ENCODE measurements around the gene KLF12. TPM values are rescaled to one million over a fixed set of nuclear protein-coding genes. Genes with fewer than 3 reads are reported as not detected.

KLF12 gene
- total RNA-seq (2012; rRNA removed) = 12.2 and 18.8 TPM in 2 replicates

GRCh38 chr13:74134221-74134776 is at the start of gene KLF12:
Gene KLF12, minus strand, starts transcription at chr13:74134404.
- Histone ChIP-seq H3K9me3 (replicated peaks; ENCODE audit: low read length) (no peaks in the 10 kb centered on the region), H3K4me1 (ENCODE audit: control insufficient read depth, insufficient read depth, low read length) (peaks cover 26% of the 10 kb centered on the region), H3K4me2 (ENCODE audit: low read length) (peak within 1 kb of the TSS; percentile 95), H3K27me3 (ENCODE audit: control insufficient read depth, insufficient read depth, low read length) (no peaks in the 10 kb centered on the region), H3K9ac (ENCODE audit: low read depth, low read length) (peak within 1 kb of the TSS; percentile 97), H3K36me3 (ENCODE audit: insufficient read depth, low read length) (no peaks in the 10 kb centered on the region), H3K4me3 (ENCODE audit: low read length) (peak within 1 kb of the TSS; percentile 83)

DNA sequence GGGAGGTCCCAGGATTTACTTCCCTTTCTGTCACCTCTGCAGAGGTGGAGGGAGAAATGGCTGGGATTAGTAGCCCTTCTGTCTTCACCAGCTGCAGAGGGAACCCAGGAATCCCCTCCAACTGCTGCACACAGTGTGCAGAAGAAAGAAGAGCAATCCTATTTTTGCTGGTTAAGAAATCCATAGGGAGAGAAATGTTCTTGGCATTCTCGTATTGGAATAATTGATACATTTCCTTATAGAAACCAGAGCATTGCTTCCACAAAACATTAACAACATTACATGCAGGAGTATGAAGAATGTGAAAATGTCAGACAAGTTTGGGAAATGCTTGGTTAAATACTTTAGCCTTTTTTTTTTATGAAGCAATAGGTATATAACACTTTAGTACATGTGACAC is 48.3 kb upstream of the KLF12 start:
- Histone ChIP-seq H3K27me3 (ENCODE audit: control insufficient read depth, insufficient read depth, low read length) (no peaks in the 10 kb centered on the region), H3K4me2 (ENCODE audit: low read length) (no peak overlapping the region), H3K36me3 (ENCODE audit: insufficient read depth, low read length) (no peaks in the 10 kb centered on the region), H3K9ac (ENCODE audit: low read depth, low read length) (no peak overlapping the region), H3K4me1 (ENCODE audit: control insufficient read depth, insufficient read depth, low read length) (peaks cover 9% of the 10 kb centered on the region), H3K4me3 (ENCODE audit: low read length) (no peak overlapping the region), H3K9me3 (replicated peaks; ENCODE audit: low read length) (no peaks in the 10 kb centered on the region)

DNA sequence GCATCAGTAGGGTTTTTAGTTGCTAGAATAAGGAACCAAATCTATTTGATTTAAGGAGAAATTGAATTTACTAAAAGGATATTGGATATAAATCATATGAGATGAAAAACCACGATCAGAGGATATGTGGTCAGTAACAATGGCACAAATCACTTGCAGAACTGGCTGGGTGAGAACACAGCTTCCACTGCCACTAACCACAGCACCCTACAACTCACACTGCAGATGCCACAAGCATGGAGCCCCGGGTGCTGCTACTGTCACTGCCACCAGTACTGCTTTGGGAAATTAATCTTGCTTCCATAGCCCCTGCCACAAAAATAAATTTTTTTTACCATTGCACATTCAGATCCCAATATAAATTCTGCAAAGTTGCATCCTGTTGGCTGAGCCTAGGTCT is 40.6 kb upstream of the KLF12 start:
- no peaks in the 10 kb centered on the region for H3K27me3 ChIP-seq (ENCODE audit: control insufficient read depth, insufficient read depth, low read length)
- no peak overlapping the region for H3K9ac ChIP-seq (ENCODE audit: low read depth, low read length)
- H3K4me1 ChIP-seq (ENCODE audit: control insufficient read depth, insufficient read depth, low read length) = no peaks in the 10 kb centered on the region
- H3K4me2 ChIP-seq (ENCODE audit: low read length) = no peak overlapping the region
- H3K36me3 ChIP-seq (ENCODE audit: insufficient read depth, low read length) = no peaks in the 10 kb centered on the region
- no peaks in the 10 kb centered on the region for H3K9me3 ChIP-seq (replicated peaks; ENCODE audit: low read length)
- no peak overlapping the region for H3K4me3 ChIP-seq (ENCODE audit: low read length)

DNA sequence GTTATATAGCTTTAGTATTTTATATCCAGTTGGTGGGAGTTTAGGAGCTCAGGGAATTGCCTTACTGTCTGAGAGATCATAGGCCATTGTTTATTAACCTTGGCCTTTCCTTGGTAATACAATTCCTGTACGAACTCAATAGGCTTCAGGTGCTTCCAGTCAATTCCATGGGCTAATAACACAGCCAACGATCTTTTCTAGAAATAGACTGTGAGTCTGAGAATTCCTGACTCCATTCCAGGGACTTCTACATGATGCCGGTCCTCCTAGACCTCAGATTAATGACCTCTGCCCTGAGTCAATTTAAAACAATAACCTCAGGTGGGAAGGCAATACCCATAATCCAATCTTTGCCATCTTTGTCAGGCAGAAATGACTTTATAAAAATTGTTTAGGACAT is 39.6 kb upstream of the KLF12 start:
- Histone ChIP-seq H3K36me3 (ENCODE audit: insufficient read depth, low read length) (no peaks in the 10 kb centered on the region), H3K9ac (ENCODE audit: low read depth, low read length) (no peak overlapping the region)

GRCh38 chr13:74171641-74172040 is 37.4 kb upstream of the KLF12 start:
- no peak overlapping the region for H3K4me2 ChIP-seq (ENCODE audit: low read length)
- H3K36me3 ChIP-seq (ENCODE audit: insufficient read depth, low read length) = no peaks in the 10 kb centered on the region
- no peaks in the 10 kb centered on the region for H3K27me3 ChIP-seq (ENCODE audit: control insufficient read depth, insufficient read depth, low read length)
- no peak overlapping the region for H3K4me3 ChIP-seq (ENCODE audit: low read length)
- no peaks in the 10 kb centered on the region for H3K9me3 ChIP-seq (replicated peaks; ENCODE audit: low read length)
- H3K9ac ChIP-seq (ENCODE audit: low read depth, low read length) = no peak overlapping the region
- no peaks in the 10 kb centered on the region for H3K4me1 ChIP-seq (ENCODE audit: control insufficient read depth, insufficient read depth, low read length)

More for the DNA sequence above, 39.6 kb upstream of the KLF12 start:
- Histone ChIP-seq H3K9me3 (replicated peaks; ENCODE audit: low read length) (no peaks in the 10 kb centered on the region), H3K27me3 (ENCODE audit: control insufficient read depth, insufficient read depth, low read length) (no peaks in the 10 kb centered on the region), H3K4me1 (ENCODE audit: control insufficient read depth, insufficient read depth, low read length) (no peaks in the 10 kb centered on the region), H3K4me2 (ENCODE audit: low read length) (no peak overlapping the region), H3K4me3 (ENCODE audit: low read length) (no peak overlapping the region)

DNA sequence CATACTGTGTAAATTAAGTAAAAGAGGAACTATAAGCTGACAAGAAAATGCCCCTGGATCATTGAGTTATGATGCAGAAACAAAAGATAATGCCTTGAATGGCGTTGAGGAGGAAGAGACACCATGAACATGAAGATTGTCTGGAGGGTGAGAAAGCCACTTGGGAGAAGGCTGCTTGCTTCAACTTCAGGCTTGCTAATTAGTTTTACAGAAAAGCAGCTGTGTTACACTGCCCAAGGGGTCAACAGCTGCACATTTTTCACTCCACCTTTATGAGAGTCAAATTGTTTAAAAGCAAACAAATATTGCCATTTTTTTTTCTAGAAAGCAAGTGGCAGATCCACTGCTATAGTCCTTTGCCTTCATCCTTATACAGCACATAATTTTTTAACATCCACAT is 35.5 kb upstream of the KLF12 start:
- H3K4me1 ChIP-seq (ENCODE audit: control insufficient read depth, insufficient read depth, low read length) = no peaks in the 10 kb centered on the region

GRCh38 chr13:74168263-74168675 is 34.1 kb upstream of the KLF12 start:
- Histone ChIP-seq H3K9me3 (replicated peaks; ENCODE audit: low read length) (no peaks in the 10 kb centered on the region), H3K4me2 (ENCODE audit: low read length) (no peak overlapping the region), H3K9ac (ENCODE audit: low read depth, low read length) (no peak overlapping the region), H3K27me3 (ENCODE audit: control insufficient read depth, insufficient read depth, low read length) (no peaks in the 10 kb centered on the region), H3K36me3 (ENCODE audit: insufficient read depth, low read length) (no peaks in the 10 kb centered on the region), H3K4me3 (ENCODE audit: low read length) (no peak overlapping the region), H3K4me1 (ENCODE audit: control insufficient read depth, insufficient read depth, low read length) (no peaks in the 10 kb centered on the region)

More for the DNA sequence above, 35.5 kb upstream of the KLF12 start:
- Histone ChIP-seq H3K36me3 (ENCODE audit: insufficient read depth, low read length) (no peaks in the 10 kb centered on the region), H3K27me3 (ENCODE audit: control insufficient read depth, insufficient read depth, low read length) (no peaks in the 10 kb centered on the region), H3K9ac (ENCODE audit: low read depth, low read length) (no peak overlapping the region), H3K4me3 (ENCODE audit: low read length) (no peak overlapping the region), H3K9me3 (replicated peaks; ENCODE audit: low read length) (no peaks in the 10 kb centered on the region), H3K4me2 (ENCODE audit: low read length) (no peak overlapping the region)

- no peaks in the 10 kb centered on the region for H3K36me3 ChIP-seq (ENCODE audit: insufficient read depth, low read length)
- H3K9me3 ChIP-seq (replicated peaks; ENCODE audit: low read length) = no peaks in the 10 kb centered on the region
- no peaks in the 10 kb centered on the region for H3K4me1 ChIP-seq (ENCODE audit: control insufficient read depth, insufficient read depth, low read length)
- H3K27me3 ChIP-seq (ENCODE audit: control insufficient read depth, insufficient read depth, low read length) = no peaks in the 10 kb centered on the region
- H3K9ac ChIP-seq (ENCODE audit: low read depth, low read length) = no peak overlapping the region
- H3K4me3 ChIP-seq (ENCODE audit: low read length) = no peak overlapping the region
- H3K4me2 ChIP-seq (ENCODE audit: low read length) = no peak overlapping the region
These were observed 32.2 kb upstream of the KLF12 start for GRCh38 chr13:74166261-74167004.

DNA sequence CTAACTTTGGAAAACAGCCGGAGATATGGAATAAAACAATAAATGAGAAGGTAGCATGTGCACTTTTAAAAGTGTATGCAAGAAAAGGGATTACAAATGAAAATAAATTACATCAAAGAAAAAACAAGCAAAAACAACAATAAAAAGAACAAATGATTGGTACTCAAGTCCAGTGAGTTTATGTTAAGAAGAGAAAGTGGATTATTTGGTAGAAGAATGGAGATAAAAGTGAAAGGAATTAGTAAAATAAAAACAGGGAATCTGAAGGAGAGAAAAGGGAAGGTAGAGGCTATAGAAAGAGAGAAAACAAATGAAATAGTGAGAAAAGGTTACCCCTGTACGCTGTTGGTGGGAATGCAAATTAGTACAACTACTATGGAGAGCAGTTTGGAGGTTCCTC is 28.6 kb upstream of the KLF12 start:
- no peak overlapping the region for H3K9ac ChIP-seq (ENCODE audit: low read depth, low read length)
- H3K9me3 ChIP-seq (replicated peaks; ENCODE audit: low read length) = no peaks in the 10 kb centered on the region
- no peaks in the 10 kb centered on the region for H3K27me3 ChIP-seq (ENCODE audit: control insufficient read depth, insufficient read depth, low read length)
- no peaks in the 10 kb centered on the region for H3K36me3 ChIP-seq (ENCODE audit: insufficient read depth, low read length)
- H3K4me3 ChIP-seq (ENCODE audit: low read length) = no peak overlapping the region
- H3K4me1 ChIP-seq (ENCODE audit: control insufficient read depth, insufficient read depth, low read length) = no peaks in the 10 kb centered on the region
- H3K4me2 ChIP-seq (ENCODE audit: low read length) = no peak overlapping the region

- Histone ChIP-seq H3K9me3 (replicated peaks; ENCODE audit: low read length) (no peaks in the 10 kb centered on the region), H3K9ac (ENCODE audit: low read depth, low read length) (no peak overlapping the region), H3K36me3 (ENCODE audit: insufficient read depth, low read length) (no peaks in the 10 kb centered on the region), H3K4me3 (ENCODE audit: low read length) (no peak overlapping the region), H3K4me1 (ENCODE audit: control insufficient read depth, insufficient read depth, low read length) (no peaks in the 10 kb centered on the region), H3K27me3 (ENCODE audit: control insufficient read depth, insufficient read depth, low read length) (no peaks in the 10 kb centered on the region), H3K4me2 (ENCODE audit: low read length) (no peak overlapping the region)
These were observed 27.9 kb upstream of the KLF12 start for GRCh38 chr13:74162135-74162534.

DNA sequence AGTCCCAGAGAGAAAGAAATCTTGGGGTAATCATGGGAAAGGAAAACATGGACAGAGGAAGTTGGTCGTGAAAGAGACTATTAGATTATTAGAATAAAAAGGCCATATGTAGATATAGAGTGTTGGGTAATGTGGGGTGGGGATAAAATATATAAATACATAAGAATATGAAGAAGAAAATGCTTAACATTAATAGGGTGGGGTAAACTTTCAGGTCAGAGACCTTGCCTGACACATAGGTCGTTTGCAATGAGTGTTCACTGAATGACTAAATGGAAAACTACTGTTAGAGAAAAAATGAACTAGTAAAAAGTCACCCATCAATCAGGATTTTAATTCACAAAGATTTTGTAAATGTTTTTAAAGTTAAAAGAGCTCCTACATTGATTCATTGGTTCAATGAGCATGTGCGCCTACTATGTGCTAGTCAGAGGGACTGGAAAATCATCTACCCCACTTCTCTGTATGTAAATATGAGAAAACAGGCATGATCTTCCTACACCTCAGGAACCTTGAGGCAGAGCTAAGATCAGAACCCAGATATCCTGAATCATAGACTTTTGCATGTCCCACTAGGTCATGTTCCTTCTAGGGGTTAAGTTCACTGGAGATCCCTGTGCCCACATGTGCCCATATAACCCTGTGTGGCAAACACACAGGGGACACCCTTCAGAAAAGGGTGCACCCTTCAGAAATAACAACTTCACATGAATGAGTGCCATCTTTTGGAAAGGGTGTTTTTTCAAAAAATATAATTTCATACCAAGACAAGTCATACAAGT is 24.6 kb upstream of the KLF12 start:
- H3K36me3 ChIP-seq (ENCODE audit: insufficient read depth, low read length) = no peaks in the 10 kb centered on the region
- no peaks in the 10 kb centered on the region for H3K4me1 ChIP-seq (ENCODE audit: control insufficient read depth, insufficient read depth, low read length)
- H3K4me2 ChIP-seq (ENCODE audit: low read length) = no peak overlapping the region
- no peaks in the 10 kb centered on the region for H3K27me3 ChIP-seq (ENCODE audit: control insufficient read depth, insufficient read depth, low read length)
- no peak overlapping the region for H3K4me3 ChIP-seq (ENCODE audit: low read length)
- H3K9me3 ChIP-seq (replicated peaks; ENCODE audit: low read length) = no peaks in the 10 kb centered on the region
- H3K9ac ChIP-seq (ENCODE audit: low read depth, low read length) = no peak overlapping the region
